Thyroid gland (tissue), 4 donors: ENCODE data around the gene MEOX1. TPM values are rescaled to one million over a fixed set of nuclear protein-coding genes. Genes with fewer than 3 reads are reported as not detected.

Source experiments
- DNase-seq, 2 donors: peaks; one replicate each; pipeline ENCODE4 v3.0.0-alpha.2; 2019
- H3K27ac ChIP-seq, 3 donors: fragments of 200-600 bp; sonication (generic); 1 replicate in 2 of 3; 2 replicates in 1 of 3; pipeline ENCODE4 v1.5.1; 2016 to 2019; ENCODE audit warnings: mild to moderate bottlenecking in 1 of 3, moderate library complexity in 1 of 3
- H3K27me3 ChIP-seq: fragments of 200-600 bp; sonication (generic); one replicate; pipeline ENCODE4 v1.5.1; 2019
- H3K36me3 ChIP-seq, 2 donors: fragments of 200-600 bp; sonication (generic); one replicate each; pipeline ENCODE4 v1.5.1; 2016 to 2019
- H3K4me1 ChIP-seq, 2 donors: fragments of 200-600 bp; sonication (generic); one replicate each; pipeline ENCODE4 v1.5.1; 2017 to 2019
- H3K4me3 ChIP-seq, 3 donors: fragments of 200-600 bp; sonication (generic); replicated peaks in 1 of 3; 1 replicate in 2 of 3; 2 replicates in 1 of 3; pipeline ENCODE4 v1.5.1; 2016; ENCODE audit warnings: mild to moderate bottlenecking in 1 of 3
- H3K9me3 ChIP-seq: fragments of 200-600 bp; sonication (generic); one replicate; pipeline ENCODE4 v1.5.1; 2017
- POLR2A ChIP-seq, 2 donors: fragments of 450-650 bp; IDR thresholded peaks; one replicate each; pipeline ENCODE4 v1.6.1; 2017; ENCODE audit warnings: antibody characterized with exemption in 2 of 2, mild to moderate bottlenecking in 2 of 2, moderate library complexity in 1 of 2
- WGBS, 2 donors: methylation state at CpG; one replicate each; pipeline ENCODE4 v1.1.5; 2017; 5-methylcytosine and 5-hydroxymethylcytosine counted together
- intact Hi-C: fragments of 100-400 bp; cut with DNase I; formaldehyde crosslinking; loops from one replicate; pipeline ENCODE4 v1.15.1; 2023
- total RNA-seq, 4 donors: library from RNA; depleted of rRNA; stranded (reverse); fragments of >200 nt; gene quantifications; one replicate each; pipeline ENCODE4 v1.2.3, GENCODE V29; 2016
- TF ChIP-seq, protein P1 (sequence below), 6 experiments: fragments of 200-600 bp in 3 of 6; fragments of 450-650 bp in 3 of 6; sonication (generic) in 3 of 6; IDR thresholded peaks; one replicate each; pipeline ENCODE4 v1.5.1; 2016 to 2019; ENCODE audit warnings: antibody characterized with exemption in 6 of 6, mild to moderate bottlenecking in 2 of 6, inconsistent platforms in 1 of 6, moderate library complexity in 1 of 6

MEOX1 gene
- total RNA-seq, 4 donors from 2014 or later, result 1.1 to 1.9 (median 1.4) TPM; not detected in 1

DNA sequence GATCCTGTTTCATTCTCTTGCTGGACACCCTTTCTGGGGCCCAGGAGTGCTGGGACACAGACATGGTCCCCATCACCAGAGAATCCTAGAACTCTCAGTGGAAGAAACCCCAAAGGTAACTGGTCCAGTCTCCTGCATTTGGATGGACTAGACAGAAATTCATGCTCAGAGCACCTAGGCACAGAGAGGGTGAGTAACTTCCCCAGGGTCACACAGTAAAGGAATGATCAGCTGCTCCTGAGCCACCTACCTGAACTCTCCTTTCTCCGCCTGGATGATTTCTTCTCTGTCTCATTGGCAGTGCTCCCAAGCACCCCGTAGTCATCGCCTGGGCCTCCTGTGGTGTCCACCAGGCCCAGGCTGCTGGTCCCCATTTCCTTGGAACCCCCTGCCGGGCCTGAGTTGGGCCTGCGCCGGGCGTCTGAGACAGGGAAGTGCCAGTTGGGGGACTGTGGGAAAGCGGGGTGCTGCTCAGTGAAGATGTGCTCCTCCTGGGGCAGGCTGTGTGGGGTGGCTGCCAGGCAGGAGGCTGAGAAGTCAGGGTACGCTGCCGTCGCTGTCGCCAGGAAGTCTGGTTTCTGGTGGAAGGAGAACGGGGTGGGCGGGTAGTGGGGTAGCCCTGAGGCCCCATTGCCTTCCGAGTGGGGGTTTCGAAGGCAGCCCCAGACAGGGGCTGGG lies 767 bp downstream of the MEOX1 start:
- intact Hi-C loops, result no loop called here
- Histone ChIP-seq H3K27me3 (no peaks in the 10 kb centered on the region), H3K9me3 (no peaks in the 10 kb centered on the region), H3K4me1 (peaks cover 0 to 5% of the 10 kb centered on the region in 2 donors), H3K27ac (no peak overlapping the region), H3K36me3 (no peaks in the 10 kb centered on the region), H3K4me3 (no peak overlapping the region)
- TF ChIP-seq, protein P1, sequence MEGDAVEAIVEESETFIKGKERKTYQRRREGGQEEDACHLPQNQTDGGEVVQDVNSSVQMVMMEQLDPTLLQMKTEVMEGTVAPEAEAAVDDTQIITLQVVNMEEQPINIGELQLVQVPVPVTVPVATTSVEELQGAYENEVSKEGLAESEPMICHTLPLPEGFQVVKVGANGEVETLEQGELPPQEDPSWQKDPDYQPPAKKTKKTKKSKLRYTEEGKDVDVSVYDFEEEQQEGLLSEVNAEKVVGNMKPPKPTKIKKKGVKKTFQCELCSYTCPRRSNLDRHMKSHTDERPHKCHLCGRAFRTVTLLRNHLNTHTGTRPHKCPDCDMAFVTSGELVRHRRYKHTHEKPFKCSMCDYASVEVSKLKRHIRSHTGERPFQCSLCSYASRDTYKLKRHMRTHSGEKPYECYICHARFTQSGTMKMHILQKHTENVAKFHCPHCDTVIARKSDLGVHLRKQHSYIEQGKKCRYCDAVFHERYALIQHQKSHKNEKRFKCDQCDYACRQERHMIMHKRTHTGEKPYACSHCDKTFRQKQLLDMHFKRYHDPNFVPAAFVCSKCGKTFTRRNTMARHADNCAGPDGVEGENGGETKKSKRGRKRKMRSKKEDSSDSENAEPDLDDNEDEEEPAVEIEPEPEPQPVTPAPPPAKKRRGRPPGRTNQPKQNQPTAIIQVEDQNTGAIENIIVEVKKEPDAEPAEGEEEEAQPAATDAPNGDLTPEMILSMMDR (IDR thresholded peaks at IDR 0.05), result no peak
- no peak for TF ChIP-seq POLR2A (IDR thresholded peaks at IDR 0.05)
- DNase-seq, result no peak
- 53 to 62% methylated on average over 16 of the region's 16 CpGs for WGBS, 2 donors

DNA sequence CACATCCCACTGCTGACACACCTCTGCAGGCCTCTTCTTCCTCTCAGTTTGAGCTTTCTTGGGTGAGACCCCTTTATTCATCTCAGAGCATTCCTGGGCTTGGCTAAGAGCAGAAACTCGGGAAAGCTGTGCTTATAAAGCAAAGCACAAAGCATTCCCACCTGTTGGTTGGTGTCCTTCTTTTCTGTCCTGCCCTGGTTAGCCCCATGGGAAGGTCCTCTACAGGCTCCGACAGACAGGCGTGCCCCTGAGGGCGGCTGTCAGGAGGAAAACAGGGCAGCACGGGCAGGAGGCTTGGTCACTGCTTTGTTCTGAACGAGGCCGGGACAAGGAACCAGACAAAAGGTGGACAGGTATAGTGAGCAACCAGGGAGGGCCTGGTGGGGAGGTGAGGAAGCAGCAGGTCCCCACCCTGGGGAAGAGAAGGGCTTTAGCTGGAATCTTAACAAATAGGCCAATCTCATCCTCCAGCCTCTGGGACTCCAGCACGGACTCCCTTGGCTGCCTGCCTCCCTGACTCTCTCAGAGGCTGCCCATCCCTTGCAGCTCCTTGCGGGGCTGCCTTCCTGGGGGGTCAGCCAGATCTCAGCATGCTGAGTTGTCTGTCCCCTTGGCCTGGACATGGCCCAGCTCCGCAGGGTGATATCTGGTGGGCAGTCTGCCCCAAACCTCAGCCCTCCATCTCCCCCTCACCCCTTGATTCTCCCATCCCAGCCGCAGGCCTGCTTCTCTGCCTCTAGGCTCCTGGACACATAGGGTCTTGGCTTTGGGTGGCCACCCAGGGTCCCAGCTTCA lies 1.7 kb downstream of the MEOX1 start:
- 81 to 86% methylated on average over 10 to 11 of the region's 11 CpGs for WGBS, 2 donors
- Histone ChIP-seq H3K27me3 (no peaks in the 10 kb centered on the region), H3K27ac (peak overlapping the region in 1 of 3 donors; percentile 0), H3K4me3 (no peak overlapping the region), H3K4me1 (peaks cover 0 to 5% of the 10 kb centered on the region in 2 donors), H3K9me3 (no peaks in the 10 kb centered on the region), H3K36me3 (no peaks in the 10 kb centered on the region)
- intact Hi-C loops, result no loop called here
- DNase-seq, result no peak
- TF ChIP-seq, protein P1 (IDR thresholded peaks at IDR 0.05), result no peak
- no peak for TF ChIP-seq POLR2A (IDR thresholded peaks at IDR 0.05)

DNA sequence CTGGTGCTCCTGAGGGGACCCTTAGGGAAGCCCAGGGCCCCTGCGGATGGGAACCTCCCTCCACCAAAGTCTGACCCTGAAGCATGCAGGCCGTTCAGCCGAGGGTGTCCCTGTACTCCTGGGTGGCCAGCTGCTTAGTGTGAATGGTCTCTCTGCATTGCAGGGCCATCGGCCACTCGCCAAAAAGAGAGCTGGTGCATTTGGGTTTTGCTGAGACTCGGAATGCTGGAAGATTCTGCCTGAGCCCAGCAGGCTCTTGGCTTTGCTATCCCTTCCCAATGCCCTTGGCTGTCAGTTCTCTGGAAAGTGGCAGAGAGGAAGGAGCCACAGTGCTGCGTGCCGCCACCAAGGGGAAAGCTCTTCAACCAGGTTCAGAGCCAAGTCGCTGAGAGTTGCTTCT lies 2.8 kb downstream of the MEOX1 start:
- DNase-seq, result no peak
- Histone ChIP-seq H3K9me3 (no peaks in the 10 kb centered on the region), H3K4me1 (peaks cover 0 to 5% of the 10 kb centered on the region in 2 donors), H3K4me3 (no peak overlapping the region), H3K27ac (no peak overlapping the region), H3K27me3 (no peaks in the 10 kb centered on the region), H3K36me3 (no peaks in the 10 kb centered on the region)
- TF ChIP-seq, protein P1 (IDR thresholded peaks at IDR 0.05), result no peak
- TF ChIP-seq POLR2A (IDR thresholded peaks at IDR 0.05), result no peak
- WGBS, 2 donors, result 68 to 75% methylated on average over 4 to 8 of the region's 9 CpGs
- intact Hi-C loops, result no loop called here

DNA sequence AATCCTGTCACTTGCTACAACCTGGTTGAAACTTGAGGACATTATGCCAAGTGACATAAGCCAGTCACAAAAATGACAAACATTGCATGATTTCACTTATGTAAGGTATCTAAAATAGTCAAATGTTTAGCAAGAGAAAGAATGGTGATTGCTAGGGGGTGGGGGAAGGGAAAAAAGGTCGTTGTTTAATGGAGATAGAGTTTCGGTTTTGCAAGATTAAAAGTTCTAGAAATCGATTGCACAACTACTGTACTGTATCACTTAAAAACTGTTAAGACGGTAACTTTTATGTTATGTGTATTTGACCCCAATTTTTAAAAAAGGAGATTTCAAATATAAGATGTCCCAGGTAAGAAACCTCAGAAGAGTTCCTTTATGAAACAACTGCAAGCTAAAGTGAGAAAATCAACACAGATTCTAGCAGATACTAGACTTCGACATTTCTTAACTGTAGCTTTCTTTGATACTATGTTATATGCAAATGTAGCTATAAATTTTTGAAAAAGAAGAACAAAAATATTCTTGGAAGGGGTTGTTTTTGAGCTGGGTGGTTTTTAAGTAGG lies 5.9 kb downstream of the MEOX1 start:
- Histone ChIP-seq H3K4me1 (no peaks in the 10 kb centered on the region), H3K27ac (no peak overlapping the region), H3K4me3 (no peak overlapping the region), H3K9me3 (no peaks in the 10 kb centered on the region), H3K36me3 (no peaks in the 10 kb centered on the region), H3K27me3 (no peaks in the 10 kb centered on the region)
- TF ChIP-seq POLR2A (IDR thresholded peaks at IDR 0.05), result no peak
- TF ChIP-seq, protein P1 (IDR thresholded peaks at IDR 0.05), result no peak
- no peak for DNase-seq
- WGBS, 2 donors, result 59 to 68% methylated on average over 5 of the region's 5 CpGs
- intact Hi-C loops, result no loop called here

DNA sequence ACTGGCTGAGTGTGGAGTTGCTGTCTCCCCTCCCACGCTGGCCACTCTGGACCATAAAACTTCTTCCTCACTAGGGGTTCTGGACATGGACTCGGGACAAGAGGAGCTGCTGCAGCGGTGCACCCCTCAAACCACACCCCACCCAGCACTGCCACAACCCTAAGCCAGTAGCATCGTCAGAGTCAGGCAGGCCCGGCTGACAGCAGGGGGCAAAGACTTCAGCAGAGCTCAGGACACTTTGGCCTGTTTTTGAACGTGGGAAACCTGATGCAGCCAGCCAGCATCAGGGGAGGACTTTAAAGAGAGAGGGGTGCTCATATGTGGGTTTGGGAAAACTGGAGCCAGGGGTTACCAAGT lies 9.6 kb downstream of the MEOX1 start:
- TF ChIP-seq POLR2A (IDR thresholded peaks at IDR 0.05), result no peak
- TF ChIP-seq, protein P1 (IDR thresholded peaks at IDR 0.05), result no peak
- Histone ChIP-seq H3K9me3 (no peaks in the 10 kb centered on the region), H3K4me3 (no peak overlapping the region), H3K27ac (no peak overlapping the region), H3K36me3 (no peaks in the 10 kb centered on the region), H3K4me1 (no peaks in the 10 kb centered on the region), H3K27me3 (no peaks in the 10 kb centered on the region)
- no peak for DNase-seq
- WGBS, 2 donors, result 42 to 63% methylated on average over 3 to 4 of the region's 6 CpGs
- intact Hi-C loops, result no loop called here
